Testis (tissue), 3 donors: ENCODE data around the gene PSTPIP2. TPM values are rescaled to one million over a fixed set of nuclear protein-coding genes. Genes with fewer than 3 reads are reported as not detected.

Experiments used
- DNase-seq: peaks from one replicate; pipeline ENCODE4 v3.0.0-alpha.2; 2019
- H3K27ac ChIP-seq, 2 donors: fragments of 200-600 bp; sonication (generic); one replicate each; pipeline ENCODE4 v1.5.1; 2019
- H3K27me3 ChIP-seq: fragments of 200-600 bp; sonication (generic); one replicate; pipeline ENCODE4 v1.5.1; 2019
- H3K36me3 ChIP-seq: fragments of 200-600 bp; sonication (generic); one replicate; pipeline ENCODE4 v1.5.1; 2017; ENCODE audit warnings: low read depth; ENCODE audit errors: missing control alignments
- H3K4me1 ChIP-seq: fragments of 200-600 bp; sonication (generic); one replicate; pipeline ENCODE4 v1.5.1; 2019
- H3K4me3 ChIP-seq, 2 donors: fragments of 200-600 bp; sonication (generic); one replicate each; pipeline ENCODE4 v1.5.1; 2017 to 2019
- H3K9me3 ChIP-seq: fragments of 200-600 bp; sonication (generic); one replicate; pipeline ENCODE4 v1.5.1; 2017
- CTCF ChIP-seq, 3 experiments: fragments of 450-650 bp in 2 of 3; fragments of 200-600 bp in 1 of 3; sonication (generic) in 1 of 3; IDR thresholded peaks; one replicate each; pipeline ENCODE4 v1.5.1; 2016 to 2019; ENCODE audit warnings: antibody characterized with exemption in 3 of 3, mild to moderate bottlenecking in 2 of 3, moderate library complexity in 1 of 3
- POLR2A ChIP-seq: fragments of 450-650 bp; IDR thresholded peaks from one replicate; pipeline ENCODE4 v1.6.1; 2017; ENCODE audit warnings: antibody characterized with exemption, mild to moderate bottlenecking, moderate library complexity
- WGBS, 2 donors: methylation state at CpG; one replicate each; pipeline ENCODE4 v1.1.5; 2018; 5-methylcytosine and 5-hydroxymethylcytosine counted together
- intact Hi-C: fragments of 100-400 bp; cut with DNase I; formaldehyde crosslinking; loops from one replicate; pipeline ENCODE4 v1.15.1; 2023; ENCODE audit warnings: low total_unique reads
- polyA plus RNA-seq: library from polyadenylated mRNA; stranded (reverse); fragments of 350-450 nt; fragmentation: Illumina TruSeq; extraction: RNeasy Lipid Tissue Mini Kit (QIAGEN cat#74804); gene quantifications from one replicate; pipeline ENCODE4 v1.2.3, GENCODE V29; 2014; ENCODE audit warnings: low read depth, low replicate concordance; ENCODE audit not compliant: insufficient read depth
- small RNA-seq, 2 donors: library from RNA; depleted of rRNA; stranded (forward); fragments of <200 nt; gene quantifications; one replicate each; pipeline ENCODE3, GENCODE V24; 2016
- total RNA-seq, 2 donors: library from RNA; depleted of rRNA; stranded (reverse); fragments of >200 nt; gene quantifications; one replicate each; pipeline ENCODE4 v1.2.3, GENCODE V29; 2016

Gene PSTPIP2
- total and polyA plus RNA-seq, 3 donors from 2014 or later: 2.5 to 5.0 (median 3.5) TPM

- no peaks in the 10 kb centered on the region for H3K36me3 ChIP-seq
These were observed 131.3 kb downstream of the PSTPIP2 start for GRCh38 chr18:45940724-45941123.

GRCh38 chr18:45939236-45939635 is 132.8 kb downstream of the PSTPIP2 start:
- Histone ChIP-seq H3K36me3 (no peaks in the 10 kb centered on the region), H3K4me1 (no peaks in the 10 kb centered on the region), H3K27me3 (no peaks in the 10 kb centered on the region), H3K4me3 (no peak overlapping the region), H3K9me3 (no peaks in the 10 kb centered on the region), H3K27ac (no peak overlapping the region)
- 89 to 94% methylated on average over 2 of the region's 2 CpGs for WGBS, 2 donors
- TF ChIP-seq POLR2A (no peak), CTCF (IDR thresholded peaks at IDR 0.05) (no peak)
- DNase-seq: no peak
- intact Hi-C loops: no loop called here

More at GRCh38 chr18:45940724-45941123, 131.3 kb downstream of the PSTPIP2 start:
- 65 to 80% methylated on average over 2 of the region's 2 CpGs for WGBS, 2 donors
- no peaks in the 10 kb centered on the region for H3K4me1 ChIP-seq
- no peak for DNase-seq
- intact Hi-C loops: no loop called here
- H3K9me3 ChIP-seq: no peaks in the 10 kb centered on the region
- no peak overlapping the region for H3K27ac ChIP-seq
- no peaks in the 10 kb centered on the region for H3K27me3 ChIP-seq
- H3K4me3 ChIP-seq: no peak overlapping the region
- TF ChIP-seq CTCF (IDR thresholded peaks at IDR 0.05) (no peak), POLR2A (no peak)

DNA sequence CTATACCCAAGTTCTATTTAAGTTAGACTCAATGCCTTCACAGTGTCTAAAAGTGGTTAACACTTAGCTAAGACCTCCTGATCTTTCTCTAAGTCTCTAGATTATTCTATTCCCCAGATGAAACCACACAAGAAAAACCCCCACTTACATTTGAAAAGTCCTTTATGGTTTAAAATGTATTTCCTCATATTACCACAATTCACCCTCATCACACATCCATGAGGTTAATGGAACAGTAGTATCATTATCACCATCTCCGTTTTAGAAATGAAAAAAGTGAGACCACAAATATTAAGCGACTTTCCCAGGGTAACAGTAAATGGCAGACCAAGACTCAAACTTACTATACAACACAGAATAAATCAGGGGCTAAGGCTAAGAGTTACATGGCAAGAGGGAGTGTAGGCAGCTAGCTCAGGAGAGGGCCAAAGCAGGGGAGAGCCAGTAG is 133.5 kb downstream of the PSTPIP2 start:
- Histone ChIP-seq H3K27ac (no peak overlapping the region), H3K4me3 (no peak overlapping the region), H3K36me3 (no peaks in the 10 kb centered on the region), H3K4me1 (no peaks in the 10 kb centered on the region), H3K9me3 (no peaks in the 10 kb centered on the region), H3K27me3 (no peaks in the 10 kb centered on the region)
- intact Hi-C loops: no loop called here
- TF ChIP-seq POLR2A (no peak), CTCF (IDR thresholded peaks at IDR 0.05) (no peak)
- WGBS, 2 donors: 57 to 96% methylated on average over 2 of the region's 2 CpGs
- DNase-seq: no peak

GRCh38 chr18:45935591-45936335 is 136.3 kb downstream of the PSTPIP2 start:
- no peaks in the 10 kb centered on the region for H3K4me1 ChIP-seq
- no peak overlapping the region for H3K4me3 ChIP-seq
- intact Hi-C loops: no loop called here
- no peaks in the 10 kb centered on the region for H3K9me3 ChIP-seq
- DNase-seq: no peak
- no peaks in the 10 kb centered on the region for H3K36me3 ChIP-seq
- 76 to 96% methylated on average over 3 of the region's 3 CpGs for WGBS, 2 donors
- no peak for TF ChIP-seq POLR2A
- no peak for TF ChIP-seq CTCF (IDR thresholded peaks at IDR 0.05)
- H3K27ac ChIP-seq: no peak overlapping the region
- no peaks in the 10 kb centered on the region for H3K27me3 ChIP-seq

Small RNA genes lying within 50 kb of the gene (small RNA-seq; reads per million reads assigned to genes)
- gene RN7SKP26: 0 reads per million in 2 donors
- 0 reads per million in 2 donors for gene RNU6-1278P
- 0 to 0.18 reads per million in 2 donors for gene RNY4P37

Other genes with a start within 250 kb of the PSTPIP2 start
- under 1 TPM in 1 of 2 donors, not detected in 1; 0.19 TPM for gene SIGLEC15, start 246.6 kb downstream of the PSTPIP2 start, total RNA-seq
- gene SIGLEC15, start 246.6 kb downstream of the PSTPIP2 start, polyA plus RNA-seq: 0.20 TPM
- gene EPG5, start 104.9 kb downstream of the PSTPIP2 start, total RNA-seq: 10 to 100 TPM; 55.7 to 66.4 TPM
- gene EPG5, start 104.9 kb downstream of the PSTPIP2 start, polyA plus RNA-seq: 19.0 TPM
- gene ATP5F1A, start 26.0 kb upstream of the PSTPIP2 start, total RNA-seq: 100 to 1,000 TPM; 479 to 592 TPM
- gene ATP5F1A, start 26.0 kb upstream of the PSTPIP2 start, polyA plus RNA-seq: 430 TPM
- gene HAUS1, start 32.1 kb upstream of the PSTPIP2 start, total RNA-seq: 10 to 100 TPM; 20.5 to 31.1 TPM
- gene HAUS1, start 32.1 kb upstream of the PSTPIP2 start, polyA plus RNA-seq: 25.0 TPM